Keratinocyte (primary cell): Measurements from ENCODE around the gene LZTS2. TPM values are rescaled to one million over a fixed set of nuclear protein-coding genes. Genes with fewer than 3 reads are reported as not detected.
"Not testable (repeated sequence)": the region's sequence is repeated elsewhere in the genome, so short reads cannot be mapped to it uniquely, and the experiment has no call there.

Experiments
- DNase-seq: peaks from one replicate; pipeline ENCODE4 v3.0.0-alpha.2; 2011; ENCODE audit warnings: low read depth, missing footprints, low spot score
- FAIRE-seq: peaks from 2 replicates; lab custom pipeline; 2011; peaks lifted over from hg19 to GRCh38; lab: Jason Lieb, UNC
- H2AFZ ChIP-seq: 2 replicates; pipeline ENCODE4 v1.6.0; 2012; ENCODE audit warnings: low read length, control low read depth, inconsistent platforms; ENCODE audit not compliant: control insufficient read depth
- H3K27ac ChIP-seq: 2 replicates; pipeline ENCODE4 v1.5.1; 2011; ENCODE audit warnings: low read length; ENCODE audit not compliant: control insufficient read depth, insufficient read depth
- H3K27me3 ChIP-seq: 3 replicates; pipeline ENCODE4 v1.6.0; 2011; ENCODE audit warnings: low read length; ENCODE audit not compliant: control insufficient read depth, insufficient read depth; ENCODE audit errors: extremely low read depth
- H3K36me3 ChIP-seq, 2 experiments: 2 replicates in 1 of 2; 3 replicates in 1 of 2; pipeline ENCODE4 v1.5.1; 2011; ENCODE audit warnings: low read length in 2 of 2, mild to moderate bottlenecking in 1 of 2; ENCODE audit not compliant: control insufficient read depth in 2 of 2, insufficient read depth in 2 of 2; ENCODE audit errors: extremely low read depth in 1 of 2
- H3K4me1 ChIP-seq: 3 replicates; pipeline ENCODE4 v1.5.1; 2011; ENCODE audit warnings: low read length; ENCODE audit not compliant: control insufficient read depth, insufficient read depth; ENCODE audit errors: extremely low read depth
- H3K4me2 ChIP-seq: 3 replicates; pipeline ENCODE4 v1.6.0; 2011; ENCODE audit warnings: low read depth, low read length; ENCODE audit not compliant: control insufficient read depth, insufficient read depth; ENCODE audit errors: extremely low read depth
- H3K4me3 ChIP-seq, 3 experiments: fragments of 200-600 bp in 1 of 3; sonication (generic) in 1 of 3; 2 replicates in 2 of 3; 3 replicates in 1 of 3; pipeline ENCODE4 v1.5.1; 2011 to 2016; ENCODE audit warnings: low read length in 3 of 3, mild to moderate bottlenecking in 3 of 3, control low read depth in 2 of 3, inconsistent platforms in 1 of 3, low read depth in 1 of 3, mixed read lengths in 1 of 3, mixed run types in 1 of 3, moderate library complexity in 1 of 3; ENCODE audit not compliant: control insufficient read depth in 2 of 3, insufficient read depth in 2 of 3; ENCODE audit errors: extremely low read depth in 1 of 3
- H3K79me2 ChIP-seq: 2 replicates; pipeline ENCODE4 v1.6.0; 2012; ENCODE audit warnings: low read length; ENCODE audit not compliant: control insufficient read depth, insufficient read depth
- H3K9ac ChIP-seq: 3 replicates; pipeline ENCODE4 v1.6.0; 2011; ENCODE audit warnings: low read length; ENCODE audit not compliant: control insufficient read depth, insufficient read depth; ENCODE audit errors: extremely low read depth
- H3K9me1 ChIP-seq: 3 replicates; pipeline ENCODE4 v1.6.0; 2011; ENCODE audit warnings: low read length; ENCODE audit not compliant: control insufficient read depth, insufficient read depth; ENCODE audit errors: extremely low read depth
- H3K9me3 ChIP-seq: 2 replicates; pipeline ENCODE4 v1.5.1; 2012; ENCODE audit warnings: low read depth, low read length; ENCODE audit not compliant: control insufficient read depth
- H4K20me1 ChIP-seq: 3 replicates; pipeline ENCODE4 v1.6.0; 2011; ENCODE audit warnings: low read length; ENCODE audit not compliant: control insufficient read depth, insufficient read depth; ENCODE audit errors: extremely low read depth
- CTCF ChIP-seq, 3 experiments: IDR thresholded peaks in 1 of 3; conservative IDR thresholded peaks in 1 of 3; optimal IDR thresholded peaks in 1 of 3; 2 replicates in 2 of 3; 3 replicates in 1 of 3; pipeline versions ENCODE3 to v1.5.1; 2011; ENCODE audit warnings: low read length in 3 of 3, mild to moderate bottlenecking in 3 of 3, moderate library complexity in 2 of 3, control low read depth in 1 of 3, inconsistent platforms in 1 of 3; ENCODE audit not compliant: insufficient read depth in 2 of 3; ENCODE audit errors: extremely low read depth in 1 of 3
- EZH2 ChIP-seq: IDR thresholded peaks from one replicate; pipeline ENCODE4 v1.6.1; 2012; ENCODE audit warnings: inconsistent platforms, mild to moderate bottlenecking, low read length, moderate library complexity
- dilution Hi-C: fragments of 300-500 bp; cut with MboI; formaldehyde crosslinking; loops from one replicate; pipeline ENCODE4 v1.7.0; 2020; ENCODE audit warnings: low sequenced_read_pairs; ENCODE audit not compliant: extremely low pct_ligation_motif_present
- polyA plus RNA-seq, 5 experiments: library from polyadenylated mRNA; depleted of rRNA in 3 of 5; stranded (reverse) in 3 of 5; stranded (forward) in 1 of 5; unstranded in 1 of 5; fragments of >200 nt; gene quantifications; 1 replicate in 1 of 5; 2 replicates in 3 of 5; 3 replicates in 1 of 5; pipeline versions ENCODE4 v1.2.1 to v1.2.3, GENCODE V29; 2011 to 2012; ENCODE audit warnings: missing spikeins in 2 of 5, low read depth in 1 of 5, low replicate concordance in 1 of 5

Gene LZTS2
- polyA plus RNA-seq, 1 donor (not counting 4 experiments of a cell fraction or from before 2014, with no cell fraction given): 18.6 TPM

GRCh38 chr10:100972115-100972903, 27.3 kb upstream of the LZTS2 start:
- no peaks in the 10 kb centered on the region for H3K36me3 ChIP-seq
- no peak overlapping the region for H3K4me3 ChIP-seq
- no peaks in the 10 kb centered on the region for H4K20me1 ChIP-seq
- no peak overlapping the region for H2AFZ ChIP-seq
- DNase-seq (no peak), FAIRE-seq (no peak)
- TF ChIP-seq EZH2 (no peak), CTCF (optimal IDR thresholded peaks at IDR 0.05 in 1 of 3, IDR thresholded peaks at IDR 0.05 in 1 of 3, conservative IDR thresholded peaks at IDR 0.05 in 1 of 3; ENCODE audit: extremely low read depth in 1 of 3, insufficient read depth in 2 of 3, low read length in 3 of 3) (no peak)
- H3K4me2 ChIP-seq: no peak overlapping the region
- H3K9ac ChIP-seq: no peak overlapping the region
- dilution Hi-C loops: no loop called here
- no peaks in the 10 kb centered on the region for H3K27me3 ChIP-seq
- no peaks in the 10 kb centered on the region for H3K9me3 ChIP-seq
- H3K27ac ChIP-seq: no peak overlapping the region
- no peaks in the 10 kb centered on the region for H3K4me1 ChIP-seq
- H3K79me2 ChIP-seq: no peaks in the 10 kb centered on the region
- peaks cover 2% of the 10 kb centered on the region for H3K9me1 ChIP-seq

GRCh38 chr10:100972904-100973535, 26.6 kb upstream of the LZTS2 start:
- Histone ChIP-seq H3K36me3 (no peaks in the 10 kb centered on the region), H3K4me1 (no peaks in the 10 kb centered on the region), H3K9ac (no peak overlapping the region), H3K9me1 (peaks cover 2% of the 10 kb centered on the region), H3K4me3 (no peak overlapping the region), H3K4me2 (no peak overlapping the region), H2AFZ (no peak overlapping the region), H3K27me3 (no peaks in the 10 kb centered on the region), H3K27ac (no peak overlapping the region), H4K20me1 (no peaks in the 10 kb centered on the region), H3K79me2 (no peaks in the 10 kb centered on the region), H3K9me3 (no peaks in the 10 kb centered on the region)
- dilution Hi-C loops: no loop called here
- FAIRE-seq (no peak), DNase-seq (no peak)
- TF ChIP-seq CTCF (optimal IDR thresholded peaks at IDR 0.05 in 1 of 3, IDR thresholded peaks at IDR 0.05 in 1 of 3, conservative IDR thresholded peaks at IDR 0.05 in 1 of 3; ENCODE audit: extremely low read depth in 1 of 3, insufficient read depth in 2 of 3, low read length in 3 of 3) (no peak), EZH2 (no peak)

GRCh38 chr10:100975397-100975796, 24.2 kb upstream of the LZTS2 start:
- H4K20me1 ChIP-seq, H3K4me3 ChIP-seq, H3K9me1 ChIP-seq, H3K4me1 ChIP-seq, H3K9ac ChIP-seq, H3K27ac ChIP-seq, H3K27me3 ChIP-seq, H3K4me2 ChIP-seq, H3K36me3 ChIP-seq, dilution Hi-C loops, H3K9me3 ChIP-seq, H2AFZ ChIP-seq, FAIRE-seq, H3K79me2 ChIP-seq, DNase-seq: not testable (repeated sequence)
